ENCODE results near the gene TOP1. TPM values are rescaled to one million over a fixed set of nuclear protein-coding genes. Genes with fewer than 3 reads are reported as not detected.
A peak's percentile ranks its signal among the peaks of the same experiment; 100 is the strongest.

TOP1 gene
- total RNA-seq, 4 donors from 2014 or later = 23.1 to 49.9 (median 31.6) TPM

DNA sequence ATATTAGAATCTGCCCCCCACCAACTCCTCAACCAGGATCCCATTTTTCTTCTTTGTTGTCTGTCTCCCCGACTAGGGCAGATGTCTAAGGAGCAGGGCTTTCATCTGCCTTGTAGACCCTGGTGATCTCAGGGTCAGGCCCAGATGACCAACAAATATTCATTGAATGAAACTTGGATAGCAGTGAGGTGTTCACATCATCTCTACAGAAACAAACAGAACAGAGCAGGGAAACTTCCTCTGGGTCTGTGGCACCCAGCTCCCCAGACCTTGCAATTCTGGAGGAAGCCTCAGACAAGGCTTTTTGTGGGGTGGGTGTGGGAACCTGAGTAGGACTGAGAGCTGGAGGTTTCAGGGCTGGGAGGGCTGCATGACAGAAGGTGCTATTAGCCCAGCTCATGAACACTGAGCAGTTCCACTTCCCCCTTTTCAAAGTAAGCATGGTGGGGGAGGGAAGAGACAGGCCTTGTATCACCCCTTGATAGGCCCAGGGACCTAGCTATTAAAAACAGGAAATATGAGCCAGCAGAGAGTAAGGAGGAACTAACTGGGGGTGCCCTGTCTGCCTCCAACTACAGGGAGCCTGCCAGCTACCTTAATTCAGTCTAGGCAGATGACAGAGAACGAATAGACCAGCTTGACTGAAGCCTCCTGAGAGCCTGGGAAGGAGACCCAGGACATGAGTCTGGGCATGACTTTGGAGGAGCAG, 37.3 kb upstream of the TOP1 start:
- peak overlapping the region; percentile 26 to 57 (median 37) for H3K27ac ChIP-seq
- H3K9me3 ChIP-seq = no peaks in the 10 kb centered on the region
- no peak overlapping the region for H3K4me3 ChIP-seq
- H3K4me1 ChIP-seq = peaks cover 9 to 24% (median 13%) of the 10 kb centered on the region in 3 donors
- H3K36me3 ChIP-seq = no peaks in the 10 kb centered on the region
- WGBS, 2 donors = 53 to 71% methylated on average over 2 of the region's 2 CpGs
- intact Hi-C loops (cut with DNase I) = no loop called here
- no peaks in the 10 kb centered on the region for H3K27me3 ChIP-seq
- DNase-seq = no peak
- peak in 1 of 4 donors; percentile 35 for TF ChIP-seq POLR2A (IDR thresholded peaks at IDR 0.05)
- TF ChIP-seq, protein P1, sequence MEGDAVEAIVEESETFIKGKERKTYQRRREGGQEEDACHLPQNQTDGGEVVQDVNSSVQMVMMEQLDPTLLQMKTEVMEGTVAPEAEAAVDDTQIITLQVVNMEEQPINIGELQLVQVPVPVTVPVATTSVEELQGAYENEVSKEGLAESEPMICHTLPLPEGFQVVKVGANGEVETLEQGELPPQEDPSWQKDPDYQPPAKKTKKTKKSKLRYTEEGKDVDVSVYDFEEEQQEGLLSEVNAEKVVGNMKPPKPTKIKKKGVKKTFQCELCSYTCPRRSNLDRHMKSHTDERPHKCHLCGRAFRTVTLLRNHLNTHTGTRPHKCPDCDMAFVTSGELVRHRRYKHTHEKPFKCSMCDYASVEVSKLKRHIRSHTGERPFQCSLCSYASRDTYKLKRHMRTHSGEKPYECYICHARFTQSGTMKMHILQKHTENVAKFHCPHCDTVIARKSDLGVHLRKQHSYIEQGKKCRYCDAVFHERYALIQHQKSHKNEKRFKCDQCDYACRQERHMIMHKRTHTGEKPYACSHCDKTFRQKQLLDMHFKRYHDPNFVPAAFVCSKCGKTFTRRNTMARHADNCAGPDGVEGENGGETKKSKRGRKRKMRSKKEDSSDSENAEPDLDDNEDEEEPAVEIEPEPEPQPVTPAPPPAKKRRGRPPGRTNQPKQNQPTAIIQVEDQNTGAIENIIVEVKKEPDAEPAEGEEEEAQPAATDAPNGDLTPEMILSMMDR (IDR thresholded peaks at IDR 0.05) = no peak

DNA sequence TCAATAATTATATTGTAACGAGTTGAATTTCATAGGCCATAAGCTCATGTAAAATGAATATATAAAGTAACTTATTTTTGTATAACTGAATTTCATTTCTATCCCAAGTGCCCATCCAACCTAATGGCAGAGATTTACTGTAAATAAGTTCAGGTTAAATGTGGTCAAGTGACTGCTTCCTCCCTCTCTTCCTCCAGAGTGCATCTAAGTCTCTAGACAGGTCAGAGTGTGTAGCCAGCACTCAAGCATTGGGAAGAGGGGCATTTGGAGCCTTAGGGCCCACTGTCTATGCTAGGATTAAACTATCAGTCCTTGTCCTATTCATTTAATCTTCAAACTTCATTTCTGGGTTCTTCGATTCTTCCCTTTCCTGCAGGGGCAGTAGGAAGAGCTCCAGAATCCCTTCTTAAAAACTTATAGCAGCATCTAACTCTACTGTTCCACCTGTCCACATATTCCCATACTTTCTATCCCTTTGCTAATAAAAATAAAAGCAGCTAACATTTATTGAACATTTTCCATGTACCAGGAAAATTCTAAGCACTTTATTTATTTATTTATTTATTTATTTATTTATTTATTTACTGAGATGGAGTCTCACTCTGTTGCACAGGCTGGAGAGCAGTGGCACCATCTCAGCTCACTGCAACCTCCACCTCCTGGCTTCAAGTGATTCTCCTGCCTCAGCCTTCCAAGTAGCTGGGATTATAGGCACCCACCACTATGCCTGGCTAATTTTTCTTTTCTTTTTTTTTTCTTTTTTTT, 36.1 kb upstream of the TOP1 start:
- Histone ChIP-seq H3K27me3 (no peaks in the 10 kb centered on the region), H3K36me3 (no peaks in the 10 kb centered on the region), H3K4me1 (peaks cover 9 to 20% (median 13%) of the 10 kb centered on the region in 3 donors), H3K27ac (no peak overlapping the region), H3K9me3 (no peaks in the 10 kb centered on the region), H3K4me3 (no peak overlapping the region)
- no peak for TF ChIP-seq POLR2A (IDR thresholded peaks at IDR 0.05)
- TF ChIP-seq, protein P1 (IDR thresholded peaks at IDR 0.05) = no peak
- 85 to 89% methylated on average over 2 of the region's 2 CpGs for WGBS, 2 donors
- no peak for DNase-seq
- intact Hi-C loops (cut with DNase I) = no loop called here

DNA sequence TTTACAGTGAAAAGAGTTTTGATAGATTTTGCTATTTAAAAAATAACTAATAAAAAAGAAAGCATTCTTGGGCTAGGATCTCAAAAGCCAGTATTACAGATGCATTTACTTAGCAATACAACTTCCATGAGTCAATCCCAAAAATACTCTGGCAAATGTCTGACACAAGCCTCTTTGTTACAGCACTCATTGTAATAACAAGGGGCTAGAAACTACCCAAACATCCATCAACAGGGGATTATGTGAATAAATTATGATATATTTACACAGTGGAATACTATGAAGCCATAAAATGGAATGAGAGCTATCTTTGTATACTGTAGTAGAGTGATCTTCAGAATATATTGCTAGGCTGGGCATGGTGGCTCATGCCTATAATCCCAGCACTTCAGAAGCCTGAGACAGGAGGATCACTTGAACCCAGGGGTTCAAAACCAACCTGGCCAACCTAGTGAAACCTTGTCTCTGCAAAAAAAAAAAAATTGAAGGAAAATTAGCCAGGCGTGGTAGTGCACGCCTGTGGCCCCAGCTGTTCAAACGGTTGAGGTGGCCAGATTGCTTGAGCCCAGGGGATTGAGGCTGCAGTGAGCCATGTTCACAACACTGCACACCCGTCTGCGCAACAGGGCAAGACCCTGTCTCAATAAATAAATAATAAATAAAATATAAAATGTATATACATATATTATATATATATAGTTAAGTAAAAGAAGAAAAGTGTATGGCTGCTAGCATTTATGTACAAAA, 34.7 kb upstream of the TOP1 start:
- H3K9me3 ChIP-seq = no peaks in the 10 kb centered on the region
- 78 to 86% methylated on average over 5 of the region's 5 CpGs for WGBS, 2 donors
- peaks cover 9 to 20% (median 13%) of the 10 kb centered on the region in 3 donors for H3K4me1 ChIP-seq
- H3K36me3 ChIP-seq = no peaks in the 10 kb centered on the region
- intact Hi-C loops (cut with DNase I) = no loop called here
- no peak overlapping the region for H3K4me3 ChIP-seq
- no peak for DNase-seq
- no peaks in the 10 kb centered on the region for H3K27me3 ChIP-seq
- H3K27ac ChIP-seq = no peak overlapping the region
- TF ChIP-seq, protein P1 (IDR thresholded peaks at IDR 0.05) = no peak
- TF ChIP-seq POLR2A (IDR thresholded peaks at IDR 0.05) = no peak

DNA sequence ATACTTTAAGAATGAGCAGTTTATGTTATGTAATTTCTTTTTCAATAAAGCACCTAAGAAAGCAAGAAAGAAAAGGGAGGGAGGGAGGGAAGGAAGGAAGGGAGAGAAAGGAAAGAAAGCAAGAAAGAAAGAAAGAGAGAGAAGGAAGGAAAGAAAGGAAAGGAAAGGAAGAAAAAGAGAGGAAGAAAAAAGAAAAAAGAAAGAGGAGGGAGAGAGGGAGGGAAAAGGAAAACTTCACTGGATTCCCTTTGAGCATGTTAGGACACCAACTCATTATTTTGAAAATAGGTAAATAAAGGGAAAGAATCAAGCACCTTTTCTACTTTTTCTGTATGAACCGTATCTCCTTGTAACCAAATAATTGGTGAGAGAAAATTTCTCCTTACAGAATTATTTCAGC, 32.3 kb upstream of the TOP1 start:
- TF ChIP-seq, protein P1 (IDR thresholded peaks at IDR 0.05) = no peak
- TF ChIP-seq POLR2A (IDR thresholded peaks at IDR 0.05) = no peak
- peaks cover 2 to 8% (median 5%) of the 10 kb centered on the region in 3 donors for H3K4me1 ChIP-seq
- no peak overlapping the region for H3K27ac ChIP-seq
- intact Hi-C loops (cut with DNase I) = no loop called here
- H3K27me3 ChIP-seq = no peaks in the 10 kb centered on the region
- no peaks in the 10 kb centered on the region for H3K36me3 ChIP-seq
- WGBS, 2 donors = 87 to 100% methylated on average over 1 of the region's 1 CpG
- no peak for DNase-seq
- no peak overlapping the region for H3K4me3 ChIP-seq
- H3K9me3 ChIP-seq = no peaks in the 10 kb centered on the region
